ENCODE results near the gene SLC5A11.
"Not testable (repeated sequence)": the region's sequence is repeated elsewhere in the genome, so short reads cannot be mapped to it uniquely, and the experiment has no call there.

SLC5A11 gene

GRCh38 chr16:24845726-24846547 lies at the start of gene SLC5A11:
SLC5A11 (plus strand) TSS chr16:24845963; CDS start chr16:24858644, 12,681 bp downstream.
- DNase-seq = no peak

- DNase-seq = no peak
Measured at GRCh38 chr16:24800586-24800985, 45.2 kb upstream of the SLC5A11 start.

- no peak for DNase-seq
Measured at GRCh38 chr16:24801761-24802302, 43.9 kb upstream of the SLC5A11 start.

- no peak for DNase-seq
Measured at GRCh38 chr16:24805484-24805883, 40.3 kb upstream of the SLC5A11 start.

GRCh38 chr16:24807301-24807700 lies 38.5 kb upstream of the SLC5A11 start:
- no peak for DNase-seq

GRCh38 chr16:24810951-24811843 lies 34.6 kb upstream of the SLC5A11 start:
- no peak for DNase-seq

GRCh38 chr16:24812813-24813212 lies 33.0 kb upstream of the SLC5A11 start:
- not testable (repeated sequence) for DNase-seq

GRCh38 chr16:24815021-24815420 lies 30.7 kb upstream of the SLC5A11 start:
- DNase-seq = no peak

- DNase-seq = no peak
Measured at GRCh38 chr16:24816688-24817087, 29.1 kb upstream of the SLC5A11 start.

GRCh38 chr16:24819462-24820040 lies 26.2 kb upstream of the SLC5A11 start:
- no peak for DNase-seq

- DNase-seq = no peak
Measured at GRCh38 chr16:24820522-24820921, 25.2 kb upstream of the SLC5A11 start.

- no peak for DNase-seq
Measured at GRCh38 chr16:24821129-24821528, 24.6 kb upstream of the SLC5A11 start.

GRCh38 chr16:24822542-24822941 lies 23.2 kb upstream of the SLC5A11 start:
- DNase-seq = no peak

- no peak for DNase-seq
Measured at GRCh38 chr16:24822974-24823373, 22.8 kb upstream of the SLC5A11 start.

GRCh38 chr16:24825696-24826095 lies 20.1 kb upstream of the SLC5A11 start:
- DNase-seq = no peak

- no peak for DNase-seq
Measured at GRCh38 chr16:24826096-24826690, 19.6 kb upstream of the SLC5A11 start.

- DNase-seq = no peak
Measured at GRCh38 chr16:24826817-24827566, 18.8 kb upstream of the SLC5A11 start.

- DNase-seq = no peak
Measured at GRCh38 chr16:24829153-24829552, 16.6 kb upstream of the SLC5A11 start.

- no peak for DNase-seq
Measured at GRCh38 chr16:24833352-24833751, 12.4 kb upstream of the SLC5A11 start.

- DNase-seq = no peak
Measured at GRCh38 chr16:24834459-24835335, 11.1 kb upstream of the SLC5A11 start.

- DNase-seq = no peak
Measured at GRCh38 chr16:24836836-24837235, 8.9 kb upstream of the SLC5A11 start.
